HG02678 (cell line): Measurements from ENCODE around the gene TINAG.

Experiments used
- ATAC-seq: cut with Tn5 transposase; IDR thresholded peaks from one replicate; pipeline ENCODE4 v1.9.1; 2021; ENCODE audit warnings: mild to moderate bottlenecking, moderate library complexity; ENCODE audit not compliant: unreplicated experiment

Gene TINAG

DNA sequence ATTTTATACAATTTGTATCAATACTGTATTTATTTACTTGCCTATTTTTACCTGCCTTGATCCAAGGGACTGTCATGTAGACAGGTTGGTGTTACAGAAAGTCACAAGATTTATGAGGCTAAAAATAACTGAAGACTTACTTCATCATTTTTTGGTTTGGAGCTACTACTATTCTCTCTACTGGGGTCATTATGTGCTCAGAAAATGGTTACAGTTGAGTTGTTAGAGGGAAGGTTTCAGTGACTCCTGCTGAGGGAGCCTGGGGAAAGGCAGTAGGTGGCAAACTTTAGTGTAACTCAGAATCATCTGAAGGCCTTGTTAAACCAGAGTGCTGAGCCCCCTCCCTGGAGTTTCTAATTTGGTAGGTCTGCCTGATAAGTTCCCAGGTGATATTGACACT lies 118.8 kb downstream of the TINAG start:
- peak; percentile 19 for ATAC-seq

DNA sequence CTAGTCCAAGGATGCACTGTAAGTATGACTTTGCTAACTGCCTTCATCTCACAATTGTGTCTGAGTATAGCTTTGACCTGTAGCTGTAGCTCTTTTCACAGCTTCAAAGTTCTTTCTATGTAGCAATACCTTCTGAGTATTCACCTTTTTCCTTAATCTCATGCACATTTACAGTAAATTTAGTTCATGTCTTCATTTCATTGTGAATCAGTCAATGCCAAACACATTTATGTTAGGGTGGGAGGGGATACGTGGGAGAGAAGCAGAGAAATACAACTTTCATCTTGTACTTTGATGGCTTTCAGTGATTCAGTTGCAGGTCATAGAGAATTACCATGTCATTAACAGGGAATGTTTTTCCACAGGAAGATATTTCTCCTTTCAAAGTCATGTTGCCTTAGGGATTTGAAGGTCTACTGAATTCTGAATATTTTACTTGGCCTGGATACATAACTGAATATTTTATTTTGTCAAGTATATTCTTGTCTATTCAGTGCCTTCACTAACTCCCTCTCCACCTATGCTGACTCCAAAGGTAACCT lies 119.2 kb downstream of the TINAG start:
- no peak for ATAC-seq

DNA sequence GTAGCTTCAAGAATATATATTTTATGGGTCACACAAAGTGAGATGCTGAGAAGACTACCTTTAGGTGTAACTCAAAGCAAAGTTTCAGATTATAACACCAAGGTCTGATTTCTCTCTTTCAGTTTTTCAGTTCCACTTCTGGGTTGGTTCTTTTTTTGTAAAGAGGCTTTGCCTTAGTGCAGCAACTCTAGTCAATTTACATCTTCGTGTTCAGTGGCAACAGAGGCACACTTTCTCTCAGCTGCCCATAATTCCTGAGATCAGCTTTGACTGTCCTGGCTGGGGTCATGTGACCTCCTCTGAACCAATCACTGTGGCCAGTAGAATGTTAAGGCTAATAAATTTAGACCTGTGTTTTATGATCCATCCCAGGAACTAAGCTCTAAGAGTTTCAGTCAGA lies 120.2 kb downstream of the TINAG start:
- peak; percentile 90 for ATAC-seq

DNA sequence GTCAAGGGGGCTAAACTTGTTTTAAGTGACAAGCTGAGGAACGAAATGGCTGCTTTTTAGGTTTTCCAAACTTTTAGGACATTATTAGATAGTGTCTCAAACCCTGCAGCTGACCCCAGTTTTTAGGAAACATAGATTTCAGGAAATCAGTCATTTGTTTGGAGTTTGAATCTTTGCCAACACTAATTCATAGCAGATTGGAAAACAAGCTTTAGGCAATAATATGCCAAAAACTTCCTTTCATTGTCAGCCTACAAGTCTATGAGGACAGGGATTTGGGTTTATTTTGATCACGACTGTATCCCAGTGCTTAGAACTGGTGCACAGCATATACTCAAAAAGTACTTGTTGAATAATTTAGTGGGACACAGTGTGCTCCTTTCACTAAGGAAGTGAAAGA lies 123.2 kb downstream of the TINAG start:
- no peak for ATAC-seq
